Measurements from ENCODE around the gene ZNF839.

DNA sequence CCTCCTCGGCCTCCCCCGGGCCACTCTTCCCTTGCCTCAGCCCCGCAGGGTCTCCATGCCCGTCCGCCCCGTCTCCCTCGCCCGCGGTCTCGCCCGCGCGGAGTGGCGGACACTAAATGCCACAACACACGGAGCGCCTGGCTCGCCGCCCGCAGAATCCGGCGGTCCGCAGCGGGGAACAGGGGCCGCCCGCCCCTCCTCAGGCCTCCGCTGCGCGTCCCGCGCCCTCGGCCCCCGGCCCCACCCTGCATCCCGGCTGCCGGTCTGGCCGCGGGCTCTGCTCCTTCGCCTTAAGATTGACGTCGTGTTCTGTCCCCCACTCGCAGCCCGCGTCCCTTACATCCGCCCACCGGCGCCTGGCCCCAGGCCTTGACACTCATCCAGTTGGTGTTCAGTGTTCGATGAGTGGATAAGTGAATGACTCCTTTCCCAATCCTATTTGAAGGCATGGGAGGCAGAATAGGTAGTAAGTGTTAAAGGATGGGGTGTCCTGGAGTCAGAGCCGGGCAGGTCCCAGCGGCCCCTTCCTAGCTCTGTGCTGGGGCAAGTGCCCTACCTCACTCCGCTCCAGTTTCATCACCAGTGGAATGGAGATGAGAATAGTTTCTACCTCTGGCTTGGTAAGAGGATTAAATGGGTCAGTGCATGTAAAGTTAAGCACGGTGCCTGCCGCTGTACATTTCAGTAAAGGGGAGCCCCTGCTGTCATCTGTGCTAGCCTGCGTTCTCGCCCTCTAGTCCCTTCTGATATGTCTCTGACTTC, 43.8 kb downstream of the ZNF839 start:
- TF ChIP-seq, protein P1, sequence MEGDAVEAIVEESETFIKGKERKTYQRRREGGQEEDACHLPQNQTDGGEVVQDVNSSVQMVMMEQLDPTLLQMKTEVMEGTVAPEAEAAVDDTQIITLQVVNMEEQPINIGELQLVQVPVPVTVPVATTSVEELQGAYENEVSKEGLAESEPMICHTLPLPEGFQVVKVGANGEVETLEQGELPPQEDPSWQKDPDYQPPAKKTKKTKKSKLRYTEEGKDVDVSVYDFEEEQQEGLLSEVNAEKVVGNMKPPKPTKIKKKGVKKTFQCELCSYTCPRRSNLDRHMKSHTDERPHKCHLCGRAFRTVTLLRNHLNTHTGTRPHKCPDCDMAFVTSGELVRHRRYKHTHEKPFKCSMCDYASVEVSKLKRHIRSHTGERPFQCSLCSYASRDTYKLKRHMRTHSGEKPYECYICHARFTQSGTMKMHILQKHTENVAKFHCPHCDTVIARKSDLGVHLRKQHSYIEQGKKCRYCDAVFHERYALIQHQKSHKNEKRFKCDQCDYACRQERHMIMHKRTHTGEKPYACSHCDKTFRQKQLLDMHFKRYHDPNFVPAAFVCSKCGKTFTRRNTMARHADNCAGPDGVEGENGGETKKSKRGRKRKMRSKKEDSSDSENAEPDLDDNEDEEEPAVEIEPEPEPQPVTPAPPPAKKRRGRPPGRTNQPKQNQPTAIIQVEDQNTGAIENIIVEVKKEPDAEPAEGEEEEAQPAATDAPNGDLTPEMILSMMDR (IDR thresholded peaks at IDR 0.05) = no peak
- no peak for TF ChIP-seq POLR2A (IDR thresholded peaks at IDR 0.05)
